Keratinocyte (primary cell): ENCODE results near the gene CGNL1. TPM values are rescaled to one million over a fixed set of nuclear protein-coding genes. Genes with fewer than 3 reads are reported as not detected.

Source experiments
- DNase-seq: peaks from one replicate; pipeline ENCODE4 v3.0.0-alpha.2; 2011; ENCODE audit warnings: low read depth, missing footprints, low spot score
- FAIRE-seq: peaks from 2 replicates; lab custom pipeline; 2011; peaks lifted over from hg19 to GRCh38; lab: Jason Lieb, UNC
- H2AFZ ChIP-seq: 2 replicates; pipeline ENCODE4 v1.6.0; 2012; ENCODE audit warnings: low read length, control low read depth, inconsistent platforms; ENCODE audit not compliant: control insufficient read depth
- H3K27ac ChIP-seq: 2 replicates; pipeline ENCODE4 v1.5.1; 2011; ENCODE audit warnings: low read length; ENCODE audit not compliant: control insufficient read depth, insufficient read depth
- H3K27me3 ChIP-seq: 3 replicates; pipeline ENCODE4 v1.6.0; 2011; ENCODE audit warnings: low read length; ENCODE audit not compliant: control insufficient read depth, insufficient read depth; ENCODE audit errors: extremely low read depth
- H3K36me3 ChIP-seq, 2 experiments: 2 replicates in 1 of 2; 3 replicates in 1 of 2; pipeline ENCODE4 v1.5.1; 2011; ENCODE audit warnings: low read length in 2 of 2, mild to moderate bottlenecking in 1 of 2; ENCODE audit not compliant: control insufficient read depth in 2 of 2, insufficient read depth in 2 of 2; ENCODE audit errors: extremely low read depth in 1 of 2
- H3K4me1 ChIP-seq: 3 replicates; pipeline ENCODE4 v1.5.1; 2011; ENCODE audit warnings: low read length; ENCODE audit not compliant: control insufficient read depth, insufficient read depth; ENCODE audit errors: extremely low read depth
- H3K4me2 ChIP-seq: 3 replicates; pipeline ENCODE4 v1.6.0; 2011; ENCODE audit warnings: low read depth, low read length; ENCODE audit not compliant: control insufficient read depth, insufficient read depth; ENCODE audit errors: extremely low read depth
- H3K4me3 ChIP-seq, 3 experiments: fragments of 200-600 bp in 1 of 3; sonication (generic) in 1 of 3; 2 replicates in 2 of 3; 3 replicates in 1 of 3; pipeline ENCODE4 v1.5.1; 2011 to 2016; ENCODE audit warnings: low read length in 3 of 3, mild to moderate bottlenecking in 3 of 3, control low read depth in 2 of 3, inconsistent platforms in 1 of 3, low read depth in 1 of 3, mixed read lengths in 1 of 3, mixed run types in 1 of 3, moderate library complexity in 1 of 3; ENCODE audit not compliant: control insufficient read depth in 2 of 3, insufficient read depth in 2 of 3; ENCODE audit errors: extremely low read depth in 1 of 3
- H3K79me2 ChIP-seq: 2 replicates; pipeline ENCODE4 v1.6.0; 2012; ENCODE audit warnings: low read length; ENCODE audit not compliant: control insufficient read depth, insufficient read depth
- H3K9ac ChIP-seq: 3 replicates; pipeline ENCODE4 v1.6.0; 2011; ENCODE audit warnings: low read length; ENCODE audit not compliant: control insufficient read depth, insufficient read depth; ENCODE audit errors: extremely low read depth
- H3K9me1 ChIP-seq: 3 replicates; pipeline ENCODE4 v1.6.0; 2011; ENCODE audit warnings: low read length; ENCODE audit not compliant: control insufficient read depth, insufficient read depth; ENCODE audit errors: extremely low read depth
- H3K9me3 ChIP-seq: 2 replicates; pipeline ENCODE4 v1.5.1; 2012; ENCODE audit warnings: low read depth, low read length; ENCODE audit not compliant: control insufficient read depth
- H4K20me1 ChIP-seq: 3 replicates; pipeline ENCODE4 v1.6.0; 2011; ENCODE audit warnings: low read length; ENCODE audit not compliant: control insufficient read depth, insufficient read depth; ENCODE audit errors: extremely low read depth
- EZH2 ChIP-seq: IDR thresholded peaks from one replicate; pipeline ENCODE4 v1.6.1; 2012; ENCODE audit warnings: inconsistent platforms, mild to moderate bottlenecking, low read length, moderate library complexity
- dilution Hi-C: fragments of 300-500 bp; cut with MboI; formaldehyde crosslinking; loops from one replicate; pipeline ENCODE4 v1.7.0; 2020; ENCODE audit warnings: low sequenced_read_pairs; ENCODE audit not compliant: extremely low pct_ligation_motif_present
- polyA plus RNA-seq, 5 experiments: library from polyadenylated mRNA; depleted of rRNA in 3 of 5; stranded (reverse) in 3 of 5; stranded (forward) in 1 of 5; unstranded in 1 of 5; fragments of >200 nt; gene quantifications; 1 replicate in 1 of 5; 2 replicates in 3 of 5; 3 replicates in 1 of 5; pipeline versions ENCODE4 v1.2.1 to v1.2.3, GENCODE V29; 2011 to 2012; ENCODE audit warnings: missing spikeins in 2 of 5, low read depth in 1 of 5, low replicate concordance in 1 of 5
- TF ChIP-seq, protein P1 (sequence below), 3 experiments: IDR thresholded peaks in 1 of 3; conservative IDR thresholded peaks in 1 of 3; optimal IDR thresholded peaks in 1 of 3; 2 replicates in 2 of 3; 3 replicates in 1 of 3; pipeline versions ENCODE3 to v1.5.1; 2011; ENCODE audit warnings: low read length in 3 of 3, mild to moderate bottlenecking in 3 of 3, moderate library complexity in 2 of 3, control low read depth in 1 of 3, inconsistent platforms in 1 of 3; ENCODE audit not compliant: insufficient read depth in 2 of 3; ENCODE audit errors: extremely low read depth in 1 of 3

The CGNL1 gene
- polyA plus RNA-seq, 1 donor (not counting 4 experiments of a cell fraction or from before 2014, with no cell fraction given), result 0.05 TPM

DNA sequence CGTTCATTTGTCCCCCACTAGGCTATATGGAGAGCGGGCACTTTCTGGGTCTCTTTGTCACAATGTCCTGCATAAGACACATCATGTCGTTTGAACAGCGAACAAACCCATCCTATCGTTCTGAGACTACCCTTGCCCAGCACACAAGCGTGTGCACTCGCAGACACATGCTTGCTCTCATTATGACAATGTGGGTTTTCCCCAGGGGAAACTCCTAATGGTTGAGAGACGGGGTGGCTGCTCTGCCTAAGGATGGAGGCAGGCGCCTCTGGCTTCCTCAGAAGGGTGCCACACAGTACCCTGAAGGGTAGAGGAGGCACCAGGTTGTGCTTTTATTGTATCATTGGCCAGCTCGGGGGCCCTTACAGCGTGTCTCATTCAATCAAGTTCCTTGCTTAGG, 164.4 kb downstream of the CGNL1 start:
- no peak for FAIRE-seq

DNA sequence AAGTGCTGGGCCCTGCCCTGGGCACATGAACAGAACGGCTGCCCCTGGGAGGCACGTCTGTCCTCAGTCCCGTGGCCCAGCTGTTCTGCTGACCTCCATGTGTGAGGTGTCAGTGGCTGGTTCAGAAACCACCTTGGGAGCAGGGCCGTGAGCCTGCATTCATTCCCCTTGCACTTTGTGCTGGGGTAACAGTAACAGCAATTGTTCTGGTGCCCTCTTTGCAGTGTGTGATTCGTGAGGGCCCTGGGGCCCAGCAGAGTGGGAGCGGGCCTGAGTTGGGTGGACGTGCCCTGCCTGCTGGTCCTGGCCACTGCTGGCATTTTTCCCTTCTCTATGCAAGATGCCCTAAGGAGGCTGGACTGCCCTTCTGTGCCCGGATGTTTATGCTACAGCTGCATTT, 165.0 kb downstream of the CGNL1 start:
- Histone ChIP-seq H3K4me2 (no peak overlapping the region), H3K4me1 (no peaks in the 10 kb centered on the region), H3K4me3 (no peak overlapping the region), H2AFZ (no peak overlapping the region), H4K20me1 (no peaks in the 10 kb centered on the region), H3K9ac (no peak overlapping the region), H3K9me1 (no peaks in the 10 kb centered on the region), H3K36me3 (no peaks in the 10 kb centered on the region), H3K9me3 (no peaks in the 10 kb centered on the region), H3K27ac (no peak overlapping the region), H3K79me2 (no peaks in the 10 kb centered on the region), H3K27me3 (peaks cover 10% of the 10 kb centered on the region)
- no peak for TF ChIP-seq EZH2
- TF ChIP-seq, protein P1, sequence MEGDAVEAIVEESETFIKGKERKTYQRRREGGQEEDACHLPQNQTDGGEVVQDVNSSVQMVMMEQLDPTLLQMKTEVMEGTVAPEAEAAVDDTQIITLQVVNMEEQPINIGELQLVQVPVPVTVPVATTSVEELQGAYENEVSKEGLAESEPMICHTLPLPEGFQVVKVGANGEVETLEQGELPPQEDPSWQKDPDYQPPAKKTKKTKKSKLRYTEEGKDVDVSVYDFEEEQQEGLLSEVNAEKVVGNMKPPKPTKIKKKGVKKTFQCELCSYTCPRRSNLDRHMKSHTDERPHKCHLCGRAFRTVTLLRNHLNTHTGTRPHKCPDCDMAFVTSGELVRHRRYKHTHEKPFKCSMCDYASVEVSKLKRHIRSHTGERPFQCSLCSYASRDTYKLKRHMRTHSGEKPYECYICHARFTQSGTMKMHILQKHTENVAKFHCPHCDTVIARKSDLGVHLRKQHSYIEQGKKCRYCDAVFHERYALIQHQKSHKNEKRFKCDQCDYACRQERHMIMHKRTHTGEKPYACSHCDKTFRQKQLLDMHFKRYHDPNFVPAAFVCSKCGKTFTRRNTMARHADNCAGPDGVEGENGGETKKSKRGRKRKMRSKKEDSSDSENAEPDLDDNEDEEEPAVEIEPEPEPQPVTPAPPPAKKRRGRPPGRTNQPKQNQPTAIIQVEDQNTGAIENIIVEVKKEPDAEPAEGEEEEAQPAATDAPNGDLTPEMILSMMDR (optimal IDR thresholded peaks at IDR 0.05 in 1 of 3, IDR thresholded peaks at IDR 0.05 in 1 of 3, conservative IDR thresholded peaks at IDR 0.05 in 1 of 3; ENCODE audit: extremely low read depth in 1 of 3, insufficient read depth in 2 of 3, low read length in 3 of 3), result no peak
- DNase-seq (no peak), FAIRE-seq (no peak)
- dilution Hi-C loops, result loop anchor here (25.0 kb wide), 1 partner anchor 204 kb away; no protein-coding TSS in a partner anchor

More for the DNA sequence above, 164.4 kb downstream of the CGNL1 start:
- Histone ChIP-seq H3K4me1 (no peaks in the 10 kb centered on the region), H3K27ac (no peak overlapping the region), H3K79me2 (no peaks in the 10 kb centered on the region), H3K9me3 (no peaks in the 10 kb centered on the region), H2AFZ (no peak overlapping the region), H3K4me3 (no peak overlapping the region), H3K4me2 (no peak overlapping the region), H3K36me3 (no peaks in the 10 kb centered on the region), H3K27me3 (peaks cover 10% of the 10 kb centered on the region), H3K9me1 (no peaks in the 10 kb centered on the region), H4K20me1 (no peaks in the 10 kb centered on the region), H3K9ac (no peak overlapping the region)
- no peak for TF ChIP-seq EZH2
- TF ChIP-seq, protein P1 (optimal IDR thresholded peaks at IDR 0.05 in 1 of 3, IDR thresholded peaks at IDR 0.05 in 1 of 3, conservative IDR thresholded peaks at IDR 0.05 in 1 of 3; ENCODE audit: extremely low read depth in 1 of 3, insufficient read depth in 2 of 3, low read length in 3 of 3), result no peak
- DNase-seq, result no peak
- dilution Hi-C loops, result loop anchor here (25.0 kb wide), 1 partner anchor 203 kb away; no protein-coding TSS in a partner anchor
